Uterus (tissue), 4 donors: ENCODE measurements around the gene KLK4. TPM values are rescaled to one million over a fixed set of nuclear protein-coding genes. Genes with fewer than 3 reads are reported as not detected.

ENCODE experiments used
- DNase-seq, 2 donors: peaks; one replicate each; pipeline ENCODE4 v3.0.0-alpha.2; 2019 to 2020
- H3K27ac ChIP-seq, 2 donors: fragments of 200-600 bp; sonication (generic); 1 replicate in 1 of 2; 2 replicates in 1 of 2; pipeline ENCODE4 v1.5.1; 2016 to 2018
- H3K27me3 ChIP-seq, 2 donors: fragments of 200-600 bp; sonication (generic); one replicate each; pipeline ENCODE4 v1.5.1; 2018 to 2019; ENCODE audit warnings: control low read depth in 1 of 2
- H3K36me3 ChIP-seq, 2 donors: fragments of 200-600 bp; sonication (generic); one replicate each; pipeline ENCODE4 v1.5.1; 2019; ENCODE audit warnings: control low read depth in 1 of 2
- H3K4me1 ChIP-seq, 2 donors: fragments of 200-600 bp; sonication (generic); one replicate each; pipeline ENCODE4 v1.5.1; 2018 to 2019; ENCODE audit warnings: control low read depth in 1 of 2
- H3K4me3 ChIP-seq, 2 donors: fragments of 200-600 bp; sonication (generic); 1 replicate in 1 of 2; 2 replicates in 1 of 2; pipeline ENCODE4 v1.5.1; 2018 to 2019; ENCODE audit warnings: mild to moderate bottlenecking in 1 of 2
- H3K9me3 ChIP-seq, 2 donors: fragments of 200-600 bp; sonication (generic); one replicate each; pipeline ENCODE4 v1.5.1; 2019; ENCODE audit warnings: control low read depth in 1 of 2
- POLR2A ChIP-seq, 2 donors: fragments of 450-650 bp; IDR thresholded peaks; one replicate each; pipeline ENCODE4 v1.6.1; 2016; ENCODE audit warnings: antibody characterized with exemption in 2 of 2, mild to moderate bottlenecking in 1 of 2, moderate library complexity in 1 of 2
- intact Hi-C: fragments of 100-400 bp; cut with DNase I; formaldehyde crosslinking; loops from one replicate; pipeline ENCODE4 v1.15.1; 2023; ENCODE audit warnings: low total_unique reads
- total RNA-seq, 4 donors: library from RNA; depleted of rRNA in 3 of 4; stranded (reverse); fragments of >200 nt in 3 of 4; gene quantifications; one replicate each; pipeline versions ENCODE4 v1.1.0 to v1.2.4, GENCODE V29; 2014 to 2023
- TF ChIP-seq, protein P1 (sequence below), 4 experiments: fragments of 200-600 bp in 2 of 4; fragments of 450-650 bp in 2 of 4; sonication (generic) in 2 of 4; IDR thresholded peaks; one replicate each; pipeline ENCODE4 v1.5.1; 2016 to 2019; ENCODE audit warnings: antibody characterized with exemption in 4 of 4, mild to moderate bottlenecking in 2 of 4, moderate library complexity in 1 of 4
- donor health status: DM: yes; HTN: yes; CAD: no.

KLK4 gene
- total RNA-seq, 4 donors from 2014 or later, result 3.4 TPM; not detected in 3

DNA sequence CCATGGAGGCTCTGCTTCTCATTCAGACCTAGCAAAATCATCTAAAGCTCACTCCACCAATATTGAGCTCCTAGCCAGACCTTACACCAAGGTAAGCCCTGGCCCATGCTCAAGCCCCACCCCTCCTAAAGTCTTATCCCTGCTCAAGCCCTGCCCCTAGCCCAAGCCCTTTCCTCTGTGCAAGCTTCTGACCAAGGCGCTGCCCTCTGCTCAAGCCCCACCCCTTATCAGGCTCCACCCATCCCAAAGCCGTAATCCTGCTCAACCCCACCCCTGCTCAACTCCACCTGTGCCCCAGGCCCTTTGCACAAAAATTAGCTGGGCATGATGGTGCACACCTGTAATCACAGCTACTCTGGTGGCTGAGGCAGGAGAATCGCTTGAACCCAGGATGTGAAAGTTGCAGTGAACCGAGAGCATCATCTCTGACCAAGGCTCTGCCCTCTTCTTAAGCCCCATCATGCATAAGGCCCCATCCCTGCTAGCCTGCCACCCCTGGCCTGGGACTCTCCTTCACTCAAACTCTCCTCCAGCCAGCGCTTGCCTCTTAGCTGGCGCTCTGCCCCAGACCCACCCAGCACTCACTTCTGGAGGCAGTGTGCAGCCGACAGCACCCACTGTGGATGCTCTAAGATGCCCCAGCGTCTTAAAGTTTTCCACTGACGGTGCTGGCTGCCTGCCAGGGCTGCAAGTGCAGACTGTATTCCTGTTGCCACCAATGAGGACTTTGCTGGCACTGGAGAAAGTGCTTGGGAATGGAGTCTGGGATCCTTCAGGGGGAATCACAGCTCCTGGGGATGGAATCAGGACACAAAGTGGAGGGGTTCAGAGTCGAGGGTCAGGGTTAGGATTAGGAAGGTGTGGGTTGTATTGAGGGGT is 16.5 kb downstream of the KLK4 start:
- H3K36me3 ChIP-seq, result no peaks in the 10 kb centered on the region
- no peak for TF ChIP-seq POLR2A (IDR thresholded peaks at IDR 0.05)
- TF ChIP-seq, protein P1, sequence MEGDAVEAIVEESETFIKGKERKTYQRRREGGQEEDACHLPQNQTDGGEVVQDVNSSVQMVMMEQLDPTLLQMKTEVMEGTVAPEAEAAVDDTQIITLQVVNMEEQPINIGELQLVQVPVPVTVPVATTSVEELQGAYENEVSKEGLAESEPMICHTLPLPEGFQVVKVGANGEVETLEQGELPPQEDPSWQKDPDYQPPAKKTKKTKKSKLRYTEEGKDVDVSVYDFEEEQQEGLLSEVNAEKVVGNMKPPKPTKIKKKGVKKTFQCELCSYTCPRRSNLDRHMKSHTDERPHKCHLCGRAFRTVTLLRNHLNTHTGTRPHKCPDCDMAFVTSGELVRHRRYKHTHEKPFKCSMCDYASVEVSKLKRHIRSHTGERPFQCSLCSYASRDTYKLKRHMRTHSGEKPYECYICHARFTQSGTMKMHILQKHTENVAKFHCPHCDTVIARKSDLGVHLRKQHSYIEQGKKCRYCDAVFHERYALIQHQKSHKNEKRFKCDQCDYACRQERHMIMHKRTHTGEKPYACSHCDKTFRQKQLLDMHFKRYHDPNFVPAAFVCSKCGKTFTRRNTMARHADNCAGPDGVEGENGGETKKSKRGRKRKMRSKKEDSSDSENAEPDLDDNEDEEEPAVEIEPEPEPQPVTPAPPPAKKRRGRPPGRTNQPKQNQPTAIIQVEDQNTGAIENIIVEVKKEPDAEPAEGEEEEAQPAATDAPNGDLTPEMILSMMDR (IDR thresholded peaks at IDR 0.05), result no peak
- H3K9me3 ChIP-seq, result no peaks in the 10 kb centered on the region
- intact Hi-C loops, result no loop called here
- no peaks in the 10 kb centered on the region for H3K27me3 ChIP-seq
- DNase-seq, result no peak
- no peak overlapping the region for H3K4me3 ChIP-seq
- H3K4me1 ChIP-seq, result no peaks in the 10 kb centered on the region
- no peak overlapping the region for H3K27ac ChIP-seq

DNA sequence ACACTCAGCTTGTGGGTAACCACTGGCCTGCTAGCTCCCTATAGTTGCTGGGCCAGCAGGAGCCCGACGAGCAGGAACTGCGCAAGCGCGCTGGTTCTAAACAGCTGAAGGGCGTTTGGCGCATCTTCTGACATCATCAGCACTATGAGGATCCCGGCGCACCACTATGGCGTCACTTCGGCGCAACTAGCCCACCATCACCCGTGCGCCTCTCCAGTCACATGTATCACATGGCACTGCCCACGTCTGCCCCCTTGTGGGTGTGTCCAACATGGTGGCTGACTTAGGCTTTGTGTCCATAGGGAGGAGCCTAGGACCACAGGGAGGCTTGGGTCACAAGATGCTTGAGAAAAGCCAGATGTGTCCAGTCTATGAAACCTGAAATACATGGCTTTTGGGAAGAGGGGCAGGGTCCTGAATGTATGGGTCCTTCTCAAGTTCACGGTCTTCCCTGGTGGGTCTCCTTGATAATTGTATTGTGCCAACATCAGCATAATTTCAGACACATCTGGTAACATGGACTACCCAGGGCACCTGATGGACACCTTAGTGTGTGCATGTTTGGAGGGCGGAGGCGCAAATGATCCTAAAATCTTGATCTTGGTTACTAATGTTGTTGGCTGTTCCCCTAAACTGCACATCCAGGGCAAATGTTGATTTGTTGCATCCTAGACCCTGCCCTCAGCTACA is 18.0 kb downstream of the KLK4 start:
- Histone ChIP-seq H3K4me3 (no peak overlapping the region), H3K27me3 (no peaks in the 10 kb centered on the region), H3K27ac (no peak overlapping the region), H3K36me3 (no peaks in the 10 kb centered on the region), H3K4me1 (no peaks in the 10 kb centered on the region), H3K9me3 (no peaks in the 10 kb centered on the region)
- DNase-seq, result no peak
- no peak for TF ChIP-seq POLR2A (IDR thresholded peaks at IDR 0.05)
- TF ChIP-seq, protein P1 (IDR thresholded peaks at IDR 0.05), result no peak
- intact Hi-C loops, result no loop called here

GRCh38 chr19:50891253-50891625 is 20.0 kb downstream of the KLK4 start:
- H3K27ac ChIP-seq, result no peak overlapping the region
- intact Hi-C loops, result no loop called here
- no peak overlapping the region for H3K4me3 ChIP-seq
- no peaks in the 10 kb centered on the region for H3K36me3 ChIP-seq
- no peaks in the 10 kb centered on the region for H3K27me3 ChIP-seq
- H3K9me3 ChIP-seq, result no peaks in the 10 kb centered on the region
- TF ChIP-seq, protein P1 (IDR thresholded peaks at IDR 0.05), result no peak
- TF ChIP-seq POLR2A (IDR thresholded peaks at IDR 0.05), result no peak
- no peaks in the 10 kb centered on the region for H3K4me1 ChIP-seq
- DNase-seq, result no peak

DNA sequence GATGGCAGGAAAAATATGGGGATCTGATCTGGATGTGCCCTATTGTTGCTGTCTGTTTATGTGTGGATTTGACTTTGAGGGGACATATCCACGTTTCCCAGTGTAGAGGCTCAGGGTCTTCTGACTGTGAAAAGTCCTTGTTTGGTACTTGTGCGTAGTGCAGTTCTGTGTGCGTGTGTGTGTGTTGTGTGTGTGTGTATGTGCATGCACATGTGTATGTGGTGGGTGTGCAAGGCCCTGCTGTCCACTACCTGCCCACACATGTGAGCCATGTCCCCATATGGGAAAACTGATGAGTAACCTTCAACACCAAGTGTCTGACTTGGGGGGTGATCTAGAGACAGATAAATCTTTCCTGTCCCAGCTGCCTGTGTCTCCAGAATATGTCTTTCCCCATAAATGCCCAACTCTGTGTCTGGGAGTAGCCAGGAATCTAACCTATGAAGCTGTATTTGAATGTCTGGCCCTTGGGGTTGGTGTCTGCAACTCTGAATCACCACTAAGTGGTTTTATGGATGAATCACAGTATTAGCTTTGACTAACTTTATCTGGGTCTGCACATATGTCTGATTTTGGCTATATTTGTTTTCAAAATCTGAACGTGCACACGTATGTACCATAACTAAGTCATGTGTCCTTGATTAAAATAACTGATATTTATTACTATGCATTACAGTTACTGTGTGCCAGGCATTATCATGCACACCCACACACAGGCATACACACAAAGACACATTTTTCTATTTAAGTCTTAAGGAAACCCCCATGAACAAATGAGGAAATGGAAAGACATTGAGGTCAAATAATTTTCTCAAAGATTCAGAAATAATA is 20.6 kb downstream of the KLK4 start:
- intact Hi-C loops, result no loop called here
- no peaks in the 10 kb centered on the region for H3K4me1 ChIP-seq
- no peak overlapping the region for H3K4me3 ChIP-seq
- no peak overlapping the region for H3K27ac ChIP-seq
- no peak for DNase-seq
- no peaks in the 10 kb centered on the region for H3K9me3 ChIP-seq
- TF ChIP-seq, protein P1 (IDR thresholded peaks at IDR 0.05), result no peak
- TF ChIP-seq POLR2A (IDR thresholded peaks at IDR 0.05), result no peak
- H3K27me3 ChIP-seq, result no peaks in the 10 kb centered on the region
- no peaks in the 10 kb centered on the region for H3K36me3 ChIP-seq
